Testis (tissue), 3 donors: ENCODE data around the gene IREB2. TPM values are rescaled to one million over a fixed set of nuclear protein-coding genes. Genes with fewer than 3 reads are reported as not detected.

Experiments used
- DNase-seq: peaks from one replicate; pipeline ENCODE4 v3.0.0-alpha.2; 2019
- H3K27ac ChIP-seq, 2 donors: fragments of 200-600 bp; sonication (generic); one replicate each; pipeline ENCODE4 v1.5.1; 2019
- H3K27me3 ChIP-seq: fragments of 200-600 bp; sonication (generic); one replicate; pipeline ENCODE4 v1.5.1; 2019
- H3K36me3 ChIP-seq: fragments of 200-600 bp; sonication (generic); one replicate; pipeline ENCODE4 v1.5.1; 2017; ENCODE audit warnings: low read depth; ENCODE audit errors: missing control alignments
- H3K4me1 ChIP-seq: fragments of 200-600 bp; sonication (generic); one replicate; pipeline ENCODE4 v1.5.1; 2019
- H3K4me3 ChIP-seq, 2 donors: fragments of 200-600 bp; sonication (generic); one replicate each; pipeline ENCODE4 v1.5.1; 2017 to 2019
- H3K9me3 ChIP-seq: fragments of 200-600 bp; sonication (generic); one replicate; pipeline ENCODE4 v1.5.1; 2017
- POLR2A ChIP-seq: fragments of 450-650 bp; IDR thresholded peaks from one replicate; pipeline ENCODE4 v1.6.1; 2017; ENCODE audit warnings: antibody characterized with exemption, mild to moderate bottlenecking, moderate library complexity
- WGBS, 2 donors: methylation state at CpG; one replicate each; pipeline ENCODE4 v1.1.5; 2018; 5-methylcytosine and 5-hydroxymethylcytosine counted together
- intact Hi-C: fragments of 100-400 bp; cut with DNase I; formaldehyde crosslinking; loops from one replicate; pipeline ENCODE4 v1.15.1; 2023; ENCODE audit warnings: low total_unique reads
- polyA plus RNA-seq: library from polyadenylated mRNA; stranded (reverse); fragments of 350-450 nt; fragmentation: Illumina TruSeq; extraction: RNeasy Lipid Tissue Mini Kit (QIAGEN cat#74804); gene quantifications from one replicate; pipeline ENCODE4 v1.2.3, GENCODE V29; 2014; ENCODE audit warnings: low read depth, low replicate concordance; ENCODE audit not compliant: insufficient read depth
- total RNA-seq, 2 donors: library from RNA; depleted of rRNA; stranded (reverse); fragments of >200 nt; gene quantifications; one replicate each; pipeline ENCODE4 v1.2.3, GENCODE V29; 2016
- TF ChIP-seq, protein P1 (sequence below), 3 experiments: fragments of 450-650 bp in 2 of 3; fragments of 200-600 bp in 1 of 3; sonication (generic) in 1 of 3; IDR thresholded peaks; one replicate each; pipeline ENCODE4 v1.5.1; 2016 to 2019; ENCODE audit warnings: antibody characterized with exemption in 3 of 3, mild to moderate bottlenecking in 2 of 3, moderate library complexity in 1 of 3

The IREB2 gene
- total and polyA plus RNA-seq, 3 donors from 2014 or later = 43.1 to 69.0 (median 52.3) TPM

DNA sequence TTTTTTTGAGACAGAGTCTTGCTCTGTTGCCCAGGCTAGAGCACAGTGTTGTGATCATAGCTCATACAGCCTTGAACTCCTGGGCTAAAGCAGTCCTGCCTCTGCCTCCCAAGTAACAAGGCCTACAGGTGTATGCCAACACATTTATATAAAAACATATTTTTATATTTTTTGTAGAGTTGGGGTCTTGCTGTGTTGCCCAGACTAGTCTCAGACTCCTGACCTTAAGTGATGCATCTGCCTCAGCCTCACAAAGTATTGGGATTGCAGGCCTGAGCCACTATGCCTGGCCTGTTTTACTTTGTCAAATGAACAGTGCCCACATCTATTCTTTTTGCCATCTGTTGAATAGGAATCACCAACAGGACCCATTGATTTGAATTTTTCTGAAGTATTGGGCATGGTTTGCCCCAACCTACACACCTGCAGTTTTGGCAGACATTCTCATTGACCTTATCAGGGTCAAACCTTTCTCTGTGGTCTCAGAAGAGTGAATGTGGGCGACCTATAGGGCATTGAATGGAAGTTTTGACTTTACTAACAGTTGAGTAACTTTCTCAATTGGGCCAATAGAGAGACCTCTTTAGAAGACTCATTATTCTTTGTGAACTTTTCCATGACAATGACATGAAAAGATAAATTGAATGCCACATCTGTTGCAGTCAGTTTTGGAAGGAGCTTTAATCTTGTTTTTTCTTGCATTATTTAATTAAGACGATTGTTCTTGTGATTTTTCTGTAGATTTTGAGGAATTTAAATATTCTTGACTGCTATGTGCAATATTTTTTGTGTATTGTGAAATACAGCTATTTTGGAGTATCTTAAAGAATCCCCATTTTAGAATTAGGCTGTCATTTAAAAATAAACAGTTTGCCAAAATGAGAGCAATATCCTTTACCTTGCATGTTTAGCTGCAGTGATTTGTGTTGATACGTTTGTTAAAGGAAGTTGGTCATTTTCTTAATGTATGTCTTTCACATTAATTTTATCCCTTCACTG lies 2.7 kb downstream of the IREB2 start:
- H3K27me3 ChIP-seq = no peaks in the 10 kb centered on the region
- no peak for DNase-seq
- no peak overlapping the region for H3K4me3 ChIP-seq
- peaks cover 20% of the 10 kb centered on the region for H3K4me1 ChIP-seq
- no peaks in the 10 kb centered on the region for H3K9me3 ChIP-seq
- TF ChIP-seq POLR2A = no peak
- TF ChIP-seq, protein P1, sequence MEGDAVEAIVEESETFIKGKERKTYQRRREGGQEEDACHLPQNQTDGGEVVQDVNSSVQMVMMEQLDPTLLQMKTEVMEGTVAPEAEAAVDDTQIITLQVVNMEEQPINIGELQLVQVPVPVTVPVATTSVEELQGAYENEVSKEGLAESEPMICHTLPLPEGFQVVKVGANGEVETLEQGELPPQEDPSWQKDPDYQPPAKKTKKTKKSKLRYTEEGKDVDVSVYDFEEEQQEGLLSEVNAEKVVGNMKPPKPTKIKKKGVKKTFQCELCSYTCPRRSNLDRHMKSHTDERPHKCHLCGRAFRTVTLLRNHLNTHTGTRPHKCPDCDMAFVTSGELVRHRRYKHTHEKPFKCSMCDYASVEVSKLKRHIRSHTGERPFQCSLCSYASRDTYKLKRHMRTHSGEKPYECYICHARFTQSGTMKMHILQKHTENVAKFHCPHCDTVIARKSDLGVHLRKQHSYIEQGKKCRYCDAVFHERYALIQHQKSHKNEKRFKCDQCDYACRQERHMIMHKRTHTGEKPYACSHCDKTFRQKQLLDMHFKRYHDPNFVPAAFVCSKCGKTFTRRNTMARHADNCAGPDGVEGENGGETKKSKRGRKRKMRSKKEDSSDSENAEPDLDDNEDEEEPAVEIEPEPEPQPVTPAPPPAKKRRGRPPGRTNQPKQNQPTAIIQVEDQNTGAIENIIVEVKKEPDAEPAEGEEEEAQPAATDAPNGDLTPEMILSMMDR (IDR thresholded peaks at IDR 0.05) = no peak
- intact Hi-C loops = no loop called here
- no peaks in the 10 kb centered on the region for H3K36me3 ChIP-seq
- WGBS, 2 donors = 70 to 81% methylated on average over 3 of the region's 3 CpGs
- no peak overlapping the region for H3K27ac ChIP-seq

DNA sequence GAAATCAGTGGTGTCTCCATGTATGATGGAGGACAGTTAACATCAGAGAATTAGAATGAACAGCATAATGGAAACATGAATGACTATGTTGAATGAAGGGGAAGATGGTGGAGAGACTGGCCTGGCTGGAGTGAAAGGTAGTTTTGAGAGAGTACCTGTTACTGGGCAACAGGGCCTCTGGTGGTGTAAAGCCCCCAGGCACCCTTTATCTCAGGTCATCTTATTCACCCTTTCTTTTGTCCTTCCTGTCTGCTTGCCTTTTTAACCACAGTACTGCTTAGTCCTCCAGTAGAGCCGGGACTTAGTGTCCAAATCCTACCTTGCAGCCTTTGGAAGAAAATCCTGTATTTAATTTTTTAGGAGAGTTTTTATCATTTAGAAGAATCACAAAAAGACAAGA lies 6.2 kb downstream of the IREB2 start:
- Histone ChIP-seq H3K4me1 (peaks cover 29% of the 10 kb centered on the region), H3K4me3 (no peak overlapping the region), H3K36me3 (no peaks in the 10 kb centered on the region), H3K9me3 (no peaks in the 10 kb centered on the region), H3K27me3 (no peaks in the 10 kb centered on the region), H3K27ac (no peak overlapping the region)
- WGBS, 2 donors = 67 to 93% methylated on average over 1 of the region's 1 CpG
- intact Hi-C loops = no loop called here
- TF ChIP-seq, protein P1 (IDR thresholded peaks at IDR 0.05) = no peak
- no peak for TF ChIP-seq POLR2A
- DNase-seq = no peak

DNA sequence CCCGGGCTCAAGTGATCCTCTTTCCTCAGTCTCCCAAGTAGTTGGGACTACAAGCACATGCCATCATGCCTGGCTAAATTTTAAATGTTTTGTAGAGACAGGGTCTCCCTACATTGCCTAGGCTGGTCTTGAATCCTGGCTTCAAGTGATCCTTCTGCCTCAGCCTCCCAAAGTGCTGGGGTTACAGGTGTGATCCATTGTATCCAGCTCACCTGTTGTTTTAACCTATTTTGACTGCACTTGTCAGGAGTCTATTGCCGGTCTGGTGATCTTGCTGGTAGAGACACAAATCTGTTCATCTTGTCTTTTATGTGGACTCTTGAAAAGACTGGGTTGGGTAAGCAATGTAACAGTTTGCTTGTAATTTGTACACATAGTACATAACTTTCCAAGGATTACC lies 7.9 kb downstream of the IREB2 start:
- Histone ChIP-seq H3K27me3 (no peaks in the 10 kb centered on the region), H3K36me3 (no peaks in the 10 kb centered on the region), H3K4me1 (peaks cover 35% of the 10 kb centered on the region), H3K4me3 (no peak overlapping the region), H3K27ac (no peak overlapping the region), H3K9me3 (no peaks in the 10 kb centered on the region)
- 83 to 95% methylated on average over 2 of the region's 2 CpGs for WGBS, 2 donors
- DNase-seq = no peak
- intact Hi-C loops = no loop called here
- no peak for TF ChIP-seq POLR2A
- TF ChIP-seq, protein P1 (IDR thresholded peaks at IDR 0.05) = no peak

DNA sequence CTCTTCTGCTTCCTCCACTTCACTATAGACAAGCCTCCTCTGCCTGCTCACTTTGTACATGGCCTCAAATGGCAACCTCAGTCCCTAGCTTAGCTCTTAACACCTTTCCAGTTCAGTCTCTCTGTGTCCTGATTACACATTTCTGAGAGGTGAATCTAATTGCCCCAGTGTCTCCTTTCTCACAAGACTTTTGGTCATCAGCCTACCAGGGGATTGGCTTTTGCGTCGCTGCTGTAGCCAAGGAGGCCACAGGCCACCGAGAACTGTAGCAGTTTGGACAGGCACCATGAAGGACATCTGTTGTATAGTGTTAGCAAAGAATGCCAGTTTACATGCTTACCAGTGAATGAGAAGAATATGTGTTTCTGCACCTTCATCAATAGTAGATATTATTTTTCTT lies 8.5 kb downstream of the IREB2 start:
- H3K27me3 ChIP-seq = no peaks in the 10 kb centered on the region
- intact Hi-C loops = no loop called here
- WGBS, 2 donors = 81 to 83% methylated on average over 3 of the region's 3 CpGs
- no peaks in the 10 kb centered on the region for H3K9me3 ChIP-seq
- no peak for DNase-seq
- TF ChIP-seq, protein P1 (IDR thresholded peaks at IDR 0.05) = no peak
- no peak for TF ChIP-seq POLR2A
- H3K27ac ChIP-seq = no peak overlapping the region
- H3K4me1 ChIP-seq = peaks cover 35% of the 10 kb centered on the region
- no peak overlapping the region for H3K4me3 ChIP-seq
- no peaks in the 10 kb centered on the region for H3K36me3 ChIP-seq
